ENCODE data around the gene MAN1A1. TPM values are rescaled to one million over a fixed set of nuclear protein-coding genes. Genes with fewer than 3 reads are reported as not detected.

MAN1A1 gene
- total RNA-seq, 1 donor from 2014 or later = 52.2 TPM

GRCh38 chr6:119189498-119189897 is 160.1 kb downstream of the MAN1A1 start:
- H3K4me1 Mint-ChIP-seq (ENCODE audit: unreplicated experiment) = peaks cover 4% of the 10 kb centered on the region
- no peak for DNase-seq (ENCODE audit: extremely low spot score, unreplicated experiment)
- no peaks in the 10 kb centered on the region for H3K27me3 Mint-ChIP-seq
- no peak for TF ChIP-seq CTCF (conservative IDR thresholded peaks at IDR 0.05)
- no peak overlapping the region for H3K4me3 Mint-ChIP-seq
- no peak overlapping the region for H3K27ac Mint-ChIP-seq
- peaks cover 16% of the 10 kb centered on the region for H3K36me3 Mint-ChIP-seq
- H3K9me3 Mint-ChIP-seq = no peaks in the 10 kb centered on the region

GRCh38 chr6:119187596-119187995 is 162.0 kb downstream of the MAN1A1 start:
- Mint-ChIP-seq H3K4me3 (no peak overlapping the region), H3K36me3 (peaks cover 21% of the 10 kb centered on the region), H3K4me1 (ENCODE audit: unreplicated experiment) (peaks cover 4% of the 10 kb centered on the region), H3K9me3 (no peaks in the 10 kb centered on the region), H3K27ac (no peak overlapping the region), H3K27me3 (no peaks in the 10 kb centered on the region)
- no peak for DNase-seq (ENCODE audit: extremely low spot score, unreplicated experiment)
- no peak for TF ChIP-seq CTCF (conservative IDR thresholded peaks at IDR 0.05)

DNA sequence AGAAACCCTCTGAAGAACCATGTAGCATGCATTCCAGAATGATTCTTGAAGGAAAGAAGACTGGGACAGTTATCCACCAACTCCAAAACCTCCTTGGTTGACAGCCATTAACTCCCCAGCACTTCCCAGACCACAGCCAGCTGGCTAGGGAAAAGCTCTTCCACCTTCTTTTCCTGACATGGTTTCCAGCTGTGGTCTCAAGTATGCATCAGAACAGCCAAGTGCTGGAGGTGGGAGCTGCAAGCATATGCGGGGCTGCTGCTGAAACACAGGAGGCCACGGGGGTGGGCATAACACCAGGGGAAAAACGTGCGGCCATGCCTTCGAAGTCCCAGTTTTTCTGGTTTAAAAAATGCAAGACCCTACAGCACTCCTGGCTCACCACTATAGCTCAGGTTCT is 163.1 kb downstream of the MAN1A1 start:
- Mint-ChIP-seq H3K4me1 (ENCODE audit: unreplicated experiment) (peaks cover 4% of the 10 kb centered on the region), H3K36me3 (peaks cover 21% of the 10 kb centered on the region), H3K9me3 (no peaks in the 10 kb centered on the region), H3K4me3 (no peak overlapping the region), H3K27ac (no peak overlapping the region), H3K27me3 (no peaks in the 10 kb centered on the region)
- DNase-seq (ENCODE audit: extremely low spot score, unreplicated experiment) = no peak
- TF ChIP-seq CTCF (conservative IDR thresholded peaks at IDR 0.05) = no peak

- no peak overlapping the region for H3K4me3 Mint-ChIP-seq
- no peaks in the 10 kb centered on the region for H3K27me3 Mint-ChIP-seq
- no peak for DNase-seq (ENCODE audit: extremely low spot score, unreplicated experiment)
Measured at GRCh38 chr6:119184008-119184648, 165.4 kb downstream of the MAN1A1 start.

DNA sequence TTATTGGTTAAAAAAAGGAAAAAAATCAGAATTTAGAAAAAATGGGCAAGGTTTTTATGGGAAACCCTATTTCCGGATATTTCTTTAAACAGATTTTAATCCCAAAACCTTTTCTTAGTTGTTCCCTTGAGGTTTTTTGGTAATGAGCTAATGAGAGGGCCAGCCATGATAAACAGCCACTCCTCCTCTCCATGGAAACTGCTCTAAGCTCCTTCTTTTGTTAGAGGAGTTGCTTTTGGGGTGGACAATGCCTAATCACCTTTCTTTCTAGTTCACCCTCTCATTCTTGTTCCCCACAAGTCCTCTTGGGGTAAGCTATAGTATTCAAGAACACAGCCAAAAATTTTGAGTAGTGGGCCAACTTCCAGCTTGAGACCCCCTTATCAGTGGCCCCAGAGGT is 166.1 kb downstream of the MAN1A1 start:
- Mint-ChIP-seq H3K4me1 (ENCODE audit: unreplicated experiment) (peaks cover 4% of the 10 kb centered on the region), H3K4me3 (no peak overlapping the region), H3K27ac (no peak overlapping the region), H3K9me3 (no peaks in the 10 kb centered on the region), H3K36me3 (peaks cover 22% of the 10 kb centered on the region), H3K27me3 (no peaks in the 10 kb centered on the region)
- no peak for DNase-seq (ENCODE audit: extremely low spot score, unreplicated experiment)
- no peak for TF ChIP-seq CTCF (conservative IDR thresholded peaks at IDR 0.05)

More at GRCh38 chr6:119184008-119184648, 165.4 kb downstream of the MAN1A1 start:
- H3K36me3 Mint-ChIP-seq = peaks cover 23% of the 10 kb centered on the region
- no peak overlapping the region for H3K27ac Mint-ChIP-seq
- H3K9me3 Mint-ChIP-seq = no peaks in the 10 kb centered on the region
- peaks cover 4% of the 10 kb centered on the region for H3K4me1 Mint-ChIP-seq (ENCODE audit: unreplicated experiment)
- no peak for TF ChIP-seq CTCF (conservative IDR thresholded peaks at IDR 0.05)

Data from type B pancreatic cell (in vitro differentiated cells).